AG04450 (cell line): ENCODE measurements around the gene SLC26A8. TPM values are rescaled to one million over a fixed set of nuclear protein-coding genes. Genes with fewer than 3 reads are reported as not detected.

Experiments used
- CTCF ChIA-PET: fragments of 300-600, 350-600 bp; formaldehyde crosslinking; extraction: SDS; loops from one replicate; lab custom pipeline; 2022; ENCODE audit warnings: antibody characterized with exemption, inconsistent platforms; lab: Charles Lee
- POLR2A ChIA-PET: fragments of 350-600 bp; formaldehyde crosslinking; extraction: SDS; loops from one replicate; lab custom pipeline; 2021; ENCODE audit warnings: antibody characterized with exemption, inconsistent platforms; lab: Yijun Ruan, JAX
- DNase-seq: peaks from one replicate; pipeline ENCODE4 v3.0.0-alpha.2; 2011; ENCODE audit warnings: low read depth, low spot score
- H3K27ac ChIP-seq: one replicate; pipeline ENCODE4 v1.5.1; 2012; ENCODE audit warnings: low read depth, low read length, control low read depth
- H3K27me3 ChIP-seq: one replicate; pipeline ENCODE4 v1.6.0; 2012; ENCODE audit warnings: low read length; ENCODE audit not compliant: control insufficient read depth, insufficient read depth
- H3K4me3 ChIP-seq: 2 replicates; pipeline ENCODE4 v1.5.1; 2011; ENCODE audit warnings: mild to moderate bottlenecking, low read depth, low read length, control low read depth
- H3K9me3 ChIP-seq: 2 replicates; pipeline ENCODE4 v1.5.1; 2012; ENCODE audit warnings: low read length; ENCODE audit not compliant: control insufficient read depth, insufficient read depth
- CTCF ChIP-seq: IDR thresholded peaks from 2 replicates; pipeline ENCODE4 v1.5.1; 2011; ENCODE audit warnings: low read depth, low read length, control low read depth, inconsistent platforms
- polyA plus RNA-seq: library from polyadenylated mRNA; depleted of rRNA; stranded (reverse); fragments of >200 nt; gene quantifications from 2 replicates; pipeline ENCODE4 v1.2.3, GENCODE V29; 2011

SLC26A8 gene
- polyA plus RNA-seq, 1 experiment, result not detected

- POLR2A ChIA-PET, result no interaction called here
- Histone ChIP-seq H3K4me3 (no peak overlapping the region), H3K27me3 (no peaks in the 10 kb centered on the region), H3K9me3 (no peaks in the 10 kb centered on the region), H3K27ac (no peak overlapping the region)
- no peak for DNase-seq
- no peak for TF ChIP-seq CTCF
- CTCF ChIA-PET, result interaction anchor here (6.4 kb wide), 1 partner anchor 28 kb away, joined by 51 read pairs; no protein-coding TSS in a partner anchor
Observed at GRCh38 chr6:36067374-36068011, 43.1 kb upstream of the SLC26A8 start.

- DNase-seq, result no peak
- Histone ChIP-seq H3K9me3 (no peaks in the 10 kb centered on the region), H3K4me3 (no peak overlapping the region), H3K27ac (no peak overlapping the region), H3K27me3 (no peaks in the 10 kb centered on the region)
- ChIA-PET CTCF (interaction anchor here (1.0 to 6.4 kb wide), 2 partner anchors 28 to 38 kb away, joined by 3 to 51 read pairs; no protein-coding TSS in a partner anchor), POLR2A (no interaction called here)
- no peak for TF ChIP-seq CTCF
Observed at GRCh38 chr6:36066817-36067216, 42.4 kb upstream of the SLC26A8 start.

- no peak for TF ChIP-seq CTCF
- DNase-seq, result no peak
- ChIA-PET CTCF (interaction anchor here (0.6 to 6.4 kb wide), 3 partner anchors 29 to 51 kb away, joined by 3 to 51 read pairs (median 3); no protein-coding TSS in a partner anchor), POLR2A (no interaction called here)
- Histone ChIP-seq H3K27me3 (no peaks in the 10 kb centered on the region), H3K9me3 (no peaks in the 10 kb centered on the region), H3K4me3 (no peak overlapping the region), H3K27ac (no peak overlapping the region)
Observed at GRCh38 chr6:36065916-36066315, 41.5 kb upstream of the SLC26A8 start.

GRCh38 chr6:36064770-36065396, 40.4 kb upstream of the SLC26A8 start:
- no peak for DNase-seq
- no peak overlapping the region for H3K27ac ChIP-seq
- H3K4me3 ChIP-seq, result no peak overlapping the region
- H3K9me3 ChIP-seq, result no peaks in the 10 kb centered on the region
- TF ChIP-seq CTCF, result no peak
- H3K27me3 ChIP-seq, result no peaks in the 10 kb centered on the region
- POLR2A ChIA-PET, result interaction anchor here (0.5 to 0.6 kb wide), 2 partner anchors 15 to 37 kb away, joined by 3 to 4 read pairs; no protein-coding TSS in a partner anchor
- CTCF ChIA-PET, result interaction anchor here (0.6 to 6.4 kb wide), 3 partner anchors 8 to 50 kb away, joined by 3 to 51 read pairs (median 3); no protein-coding TSS in a partner anchor
